ENCODE results near the gene ABCG5.

DNA sequence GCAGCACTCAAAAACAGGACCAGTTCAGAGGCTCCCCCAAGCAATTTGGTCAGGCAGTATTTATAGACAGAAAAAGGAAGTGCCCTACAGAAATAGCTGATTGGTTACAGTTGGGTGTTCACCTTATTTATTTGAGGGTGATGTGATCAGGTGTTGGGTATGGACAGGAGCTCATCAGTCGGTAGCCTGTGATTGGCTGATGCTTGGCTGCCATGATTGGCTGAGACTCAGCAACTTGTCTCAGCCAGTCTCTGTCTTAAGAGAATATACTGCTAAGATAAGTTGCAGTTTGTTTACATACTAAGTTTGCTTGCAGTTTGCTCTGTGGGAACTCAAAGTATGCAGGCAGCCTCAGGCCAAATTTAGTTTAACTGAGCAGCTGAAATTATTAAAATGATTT, 9.6 kb upstream of the ABCG5 start:
- TF ChIP-seq EP300 (IDR thresholded peaks at IDR 0.05) = no peak
- TF ChIP-seq, protein P1, sequence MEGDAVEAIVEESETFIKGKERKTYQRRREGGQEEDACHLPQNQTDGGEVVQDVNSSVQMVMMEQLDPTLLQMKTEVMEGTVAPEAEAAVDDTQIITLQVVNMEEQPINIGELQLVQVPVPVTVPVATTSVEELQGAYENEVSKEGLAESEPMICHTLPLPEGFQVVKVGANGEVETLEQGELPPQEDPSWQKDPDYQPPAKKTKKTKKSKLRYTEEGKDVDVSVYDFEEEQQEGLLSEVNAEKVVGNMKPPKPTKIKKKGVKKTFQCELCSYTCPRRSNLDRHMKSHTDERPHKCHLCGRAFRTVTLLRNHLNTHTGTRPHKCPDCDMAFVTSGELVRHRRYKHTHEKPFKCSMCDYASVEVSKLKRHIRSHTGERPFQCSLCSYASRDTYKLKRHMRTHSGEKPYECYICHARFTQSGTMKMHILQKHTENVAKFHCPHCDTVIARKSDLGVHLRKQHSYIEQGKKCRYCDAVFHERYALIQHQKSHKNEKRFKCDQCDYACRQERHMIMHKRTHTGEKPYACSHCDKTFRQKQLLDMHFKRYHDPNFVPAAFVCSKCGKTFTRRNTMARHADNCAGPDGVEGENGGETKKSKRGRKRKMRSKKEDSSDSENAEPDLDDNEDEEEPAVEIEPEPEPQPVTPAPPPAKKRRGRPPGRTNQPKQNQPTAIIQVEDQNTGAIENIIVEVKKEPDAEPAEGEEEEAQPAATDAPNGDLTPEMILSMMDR (IDR thresholded peaks at IDR 0.05) = no peak
- TF ChIP-seq POLR2A (IDR thresholded peaks at IDR 0.05) = no peak
- TF ChIP-seq POLR2AphosphoS5 (IDR thresholded peaks at IDR 0.05) = no peak

All from upper lobe of left lung (tissue), 4 donors.